Activated B cell treated with CpG ODN at 0.5 μM for 24 hours (primary cell): Measurements from ENCODE around the gene EPB41L4A. TPM values are rescaled to one million over a fixed set of nuclear protein-coding genes. Genes with fewer than 3 reads are reported as not detected.

Source experiments
- ATAC-seq: fragments of 200-7000 bp; cut with Tn5 transposase; one replicate; pipeline ENCODE4 v1.10.0; 2021; ENCODE audit warnings: low read depth, mild to moderate bottlenecking, moderate library complexity
- CTCF ChIA-PET: fragments of 350-600 bp; sonication (Branson Sonifier 250); formaldehyde crosslinking; loops from one replicate; lab custom pipeline; 2021; ENCODE audit warnings: antibody characterized with exemption; lab: Charles Lee
- POLR2A ChIA-PET: fragments of 350-600 bp; sonication (Branson Sonifier 250); formaldehyde crosslinking; loops from one replicate; lab custom pipeline; 2021; ENCODE audit warnings: antibody characterized with exemption; lab: Charles Lee
- DNase-seq: peaks from one replicate; pipeline ENCODE4 v3.0.0; 2022
- H3K27ac Mint-ChIP-seq: one replicate; pipeline ENCODE4 v1.8.0; 2020; ENCODE audit warnings: mixed read lengths
- H3K27me3 Mint-ChIP-seq: one replicate; pipeline ENCODE4 v1.8.0; 2021; ENCODE audit warnings: mixed read lengths
- H3K36me3 Mint-ChIP-seq: one replicate; pipeline ENCODE4 v1.8.0; 2021; ENCODE audit warnings: low read depth, mixed read lengths
- H3K4me1 Mint-ChIP-seq: one replicate; pipeline ENCODE4 v1.8.0; 2021; ENCODE audit warnings: mixed read lengths
- H3K4me3 Mint-ChIP-seq: one replicate; pipeline ENCODE4 v1.8.0; 2020; ENCODE audit warnings: mild to moderate bottlenecking, mixed read lengths
- H3K9me3 Mint-ChIP-seq: one replicate; pipeline ENCODE4 v1.8.0; 2020; ENCODE audit warnings: mixed read lengths
- intact Hi-C: fragments of 100-400 bp; cut with micrococcal nuclease; formaldehyde crosslinking; loops from one replicate; pipeline ENCODE4 v1.15.1; 2024
- total RNA-seq: library from RNA; stranded (reverse); gene quantifications from 2 replicates; pipeline ENCODE4 v1.2.3, GENCODE V29; 2022
- TF ChIP-seq, protein P1 (sequence below): fragments of 200-600 bp; IDR thresholded peaks from one replicate; pipeline ENCODE4 v1.8.0; 2022; ENCODE audit warnings: antibody characterized with exemption, mild to moderate bottlenecking

The EPB41L4A gene
- total RNA-seq, 1 donor from 2014 or later = 7.1 TPM

DNA sequence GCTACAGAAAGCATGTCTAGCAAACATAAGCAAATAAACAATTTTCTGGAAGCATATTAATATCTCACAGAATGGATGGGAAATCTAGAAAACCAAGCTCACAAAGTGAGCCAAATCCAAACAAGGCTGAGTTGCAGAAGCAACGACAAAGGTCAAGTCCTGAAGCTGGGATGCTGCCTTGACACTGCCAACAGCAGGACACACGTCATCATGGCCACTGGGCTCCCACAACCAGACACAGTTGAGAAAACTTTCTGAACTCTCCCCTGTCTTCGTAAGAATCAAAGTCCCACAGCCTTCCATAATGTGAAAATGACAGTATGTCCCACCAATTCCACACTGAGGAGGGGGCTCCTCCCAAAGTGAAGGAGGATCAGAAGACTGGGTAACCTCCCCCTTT is 37.6 kb downstream of the EPB41L4A start:
- Mint-ChIP-seq H3K36me3 (no peaks in the 10 kb centered on the region), H3K4me3 (no peak overlapping the region), H3K4me1 (peaks cover 4% of the 10 kb centered on the region), H3K27me3 (peaks cover 5% of the 10 kb centered on the region), H3K9me3 (no peaks in the 10 kb centered on the region), H3K27ac (no peak overlapping the region)
- POLR2A ChIA-PET = no interaction called here
- TF ChIP-seq, protein P1, sequence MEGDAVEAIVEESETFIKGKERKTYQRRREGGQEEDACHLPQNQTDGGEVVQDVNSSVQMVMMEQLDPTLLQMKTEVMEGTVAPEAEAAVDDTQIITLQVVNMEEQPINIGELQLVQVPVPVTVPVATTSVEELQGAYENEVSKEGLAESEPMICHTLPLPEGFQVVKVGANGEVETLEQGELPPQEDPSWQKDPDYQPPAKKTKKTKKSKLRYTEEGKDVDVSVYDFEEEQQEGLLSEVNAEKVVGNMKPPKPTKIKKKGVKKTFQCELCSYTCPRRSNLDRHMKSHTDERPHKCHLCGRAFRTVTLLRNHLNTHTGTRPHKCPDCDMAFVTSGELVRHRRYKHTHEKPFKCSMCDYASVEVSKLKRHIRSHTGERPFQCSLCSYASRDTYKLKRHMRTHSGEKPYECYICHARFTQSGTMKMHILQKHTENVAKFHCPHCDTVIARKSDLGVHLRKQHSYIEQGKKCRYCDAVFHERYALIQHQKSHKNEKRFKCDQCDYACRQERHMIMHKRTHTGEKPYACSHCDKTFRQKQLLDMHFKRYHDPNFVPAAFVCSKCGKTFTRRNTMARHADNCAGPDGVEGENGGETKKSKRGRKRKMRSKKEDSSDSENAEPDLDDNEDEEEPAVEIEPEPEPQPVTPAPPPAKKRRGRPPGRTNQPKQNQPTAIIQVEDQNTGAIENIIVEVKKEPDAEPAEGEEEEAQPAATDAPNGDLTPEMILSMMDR = no peak
- ATAC-seq = no peak
- intact Hi-C loops = no loop called here
- CTCF ChIA-PET = no interaction called here
- DNase-seq = no peak

DNA sequence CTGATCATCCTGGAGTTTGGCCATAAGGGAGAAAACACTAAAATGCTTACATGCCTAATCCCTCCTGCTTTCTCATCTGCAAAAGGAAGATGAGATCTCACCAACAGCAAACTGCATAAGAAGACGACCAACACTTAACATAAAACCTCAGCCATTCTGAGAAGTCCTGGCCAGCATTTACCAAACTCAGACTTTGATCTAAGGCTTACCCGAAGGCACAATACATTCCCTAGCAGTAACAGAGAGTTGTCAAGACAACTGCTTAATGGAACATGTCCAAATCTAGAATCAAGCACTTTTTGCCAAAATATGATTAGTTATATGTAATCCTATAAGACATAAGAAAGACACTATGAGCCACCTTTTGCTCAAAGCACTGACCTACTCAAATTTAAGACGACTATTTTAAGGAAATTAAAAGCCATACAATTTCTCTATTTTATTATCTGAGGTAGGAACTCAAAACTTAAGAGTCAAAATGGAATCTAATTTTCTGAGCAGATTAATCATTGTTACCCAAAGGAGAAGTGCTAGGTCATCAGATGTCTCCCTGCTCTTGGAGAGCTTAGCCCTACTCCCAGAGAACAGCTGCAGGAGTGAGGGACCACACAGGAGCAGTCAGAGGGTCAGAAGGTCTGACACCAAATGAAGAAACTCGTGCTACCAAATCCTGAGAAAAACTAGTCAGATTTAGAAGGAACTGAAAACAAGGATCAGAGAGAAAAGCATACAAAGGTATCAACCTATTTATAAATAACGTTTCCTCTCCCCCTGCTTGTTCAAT is 39.3 kb downstream of the EPB41L4A start:
- no peak for ATAC-seq
- Mint-ChIP-seq H3K4me3 (no peak overlapping the region), H3K27ac (no peak overlapping the region), H3K4me1 (peaks cover 4% of the 10 kb centered on the region), H3K27me3 (peaks cover 5% of the 10 kb centered on the region), H3K36me3 (no peaks in the 10 kb centered on the region), H3K9me3 (no peaks in the 10 kb centered on the region)
- TF ChIP-seq, protein P1 = no peak
- ChIA-PET CTCF (no interaction called here), POLR2A (no interaction called here)
- intact Hi-C loops = no loop called here
- DNase-seq = no peak

DNA sequence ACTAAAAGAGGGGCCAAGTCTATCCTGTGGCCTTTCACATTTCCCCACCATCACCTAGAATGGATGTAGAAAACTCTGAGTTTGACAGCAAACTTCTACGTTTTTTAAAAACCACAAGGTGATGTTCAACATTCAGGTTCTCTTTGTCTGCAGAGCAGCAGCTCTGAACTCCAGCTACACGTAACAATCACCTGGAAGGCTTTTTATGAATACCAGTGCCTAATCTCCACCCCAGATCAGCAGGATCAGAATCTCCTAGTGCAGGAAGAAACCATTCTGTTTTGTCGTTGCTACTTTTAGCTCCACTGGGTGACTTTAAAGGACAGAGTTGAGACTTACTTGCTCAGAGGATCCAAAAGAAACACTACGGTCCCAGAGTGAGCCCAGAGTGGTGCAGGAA is 44.3 kb downstream of the EPB41L4A start:
- no peak for ATAC-seq
- H3K9me3 Mint-ChIP-seq = no peaks in the 10 kb centered on the region
- DNase-seq = no peak
- H3K36me3 Mint-ChIP-seq = no peaks in the 10 kb centered on the region
- no peak overlapping the region for H3K27ac Mint-ChIP-seq
- H3K4me3 Mint-ChIP-seq = no peak overlapping the region
- ChIA-PET CTCF (no interaction called here), POLR2A (no interaction called here)
- intact Hi-C loops = no loop called here
- H3K27me3 Mint-ChIP-seq = peaks cover 3% of the 10 kb centered on the region
- TF ChIP-seq, protein P1 = no peak
- peaks cover 3% of the 10 kb centered on the region for H3K4me1 Mint-ChIP-seq

DNA sequence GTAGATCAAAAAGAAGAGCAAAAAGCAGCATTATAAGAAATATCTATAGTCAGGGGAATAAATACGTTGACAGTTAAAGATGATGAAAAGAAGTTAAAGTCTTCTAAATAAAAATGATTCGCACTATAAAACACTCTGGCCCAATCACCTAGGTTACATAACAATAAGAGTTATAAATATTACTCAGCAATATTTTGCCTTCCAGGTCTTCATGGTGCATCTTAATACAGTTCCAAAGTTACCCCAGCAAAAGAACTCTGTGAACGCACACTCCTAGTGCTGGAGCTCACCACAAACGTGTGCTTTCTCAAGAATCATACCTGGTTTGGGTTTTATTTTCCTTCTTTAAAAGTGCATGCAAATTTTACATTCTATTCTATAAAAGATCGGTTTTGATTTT is 44.7 kb downstream of the EPB41L4A start:
- DNase-seq = no peak
- no peaks in the 10 kb centered on the region for H3K36me3 Mint-ChIP-seq
- peaks cover 3% of the 10 kb centered on the region for H3K4me1 Mint-ChIP-seq
- intact Hi-C loops = no loop called here
- ATAC-seq = no peak
- TF ChIP-seq, protein P1 = no peak
- ChIA-PET POLR2A (no interaction called here), CTCF (no interaction called here)
- H3K27me3 Mint-ChIP-seq = peaks cover 3% of the 10 kb centered on the region
- no peaks in the 10 kb centered on the region for H3K9me3 Mint-ChIP-seq
- H3K27ac Mint-ChIP-seq = no peak overlapping the region
- no peak overlapping the region for H3K4me3 Mint-ChIP-seq

DNA sequence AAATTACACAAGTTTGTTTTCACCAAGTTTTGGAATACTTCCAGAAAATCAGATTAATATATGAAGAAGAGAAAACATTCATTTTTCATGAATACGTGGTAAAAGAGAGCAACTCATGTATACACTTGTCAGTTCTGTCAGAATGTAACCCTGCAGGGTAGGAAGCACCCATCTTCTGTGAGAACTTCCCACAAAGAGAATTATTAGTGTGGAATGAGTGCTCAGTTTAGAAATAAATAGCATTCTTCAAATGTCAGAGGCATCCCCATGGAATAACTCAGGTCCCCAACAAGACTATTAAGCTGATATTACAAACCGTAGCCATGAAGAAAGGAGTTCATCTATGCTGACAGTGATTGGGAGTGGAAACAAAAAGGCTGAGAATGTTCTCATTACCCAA is 45.2 kb downstream of the EPB41L4A start:
- H3K4me1 Mint-ChIP-seq = peaks cover 3% of the 10 kb centered on the region
- no peaks in the 10 kb centered on the region for H3K36me3 Mint-ChIP-seq
- H3K9me3 Mint-ChIP-seq = no peaks in the 10 kb centered on the region
- no peak for ATAC-seq
- TF ChIP-seq, protein P1 = no peak
- DNase-seq = no peak
- no peak overlapping the region for H3K27ac Mint-ChIP-seq
- H3K4me3 Mint-ChIP-seq = no peak overlapping the region
- POLR2A ChIA-PET = no interaction called here
- peaks cover 3% of the 10 kb centered on the region for H3K27me3 Mint-ChIP-seq
- CTCF ChIA-PET = interaction anchor here (0.7 kb wide), 1 partner anchor 47 kb away, joined by 4 read pairs; no protein-coding TSS in a partner anchor
- intact Hi-C loops = no loop called here
